ENCODE data around the gene MMP24.
A peak's percentile ranks its signal among the peaks of the same experiment; 100 is the strongest.

MMP24 gene

GRCh38 chr20:35216541-35216940 is 9.9 kb upstream of the MMP24 start:
- Histone ChIP-seq H3K27ac (ENCODE audit: low read depth, low read length) (no peak overlapping the region), H3K36me3 (ENCODE audit: control insufficient read depth in 1 of 2, insufficient read depth in 2 of 2, low read length in 2 of 2) (peaks cover 0 to 4% of the 10 kb centered on the region in 2 donors), H3K9ac (ENCODE audit: low read depth in 1 of 2, low read length in 2 of 2) (no peak overlapping the region), H3K9me3 (ENCODE audit: control insufficient read depth in 1 of 2, low read length in 2 of 2) (no peaks in the 10 kb centered on the region), H3K4me3 (ENCODE audit: low read depth in 1 of 2, low read length in 2 of 2) (no peak overlapping the region), H3K4me1 (ENCODE audit: control insufficient read depth in 1 of 2, insufficient read depth in 2 of 2, low read length in 2 of 2) (no peaks in the 10 kb centered on the region), H3K27me3 (ENCODE audit: control insufficient read depth in 1 of 2, insufficient read depth in 2 of 2, low read length in 2 of 2) (no peaks in the 10 kb centered on the region)

GRCh38 chr20:35223941-35224340 is 2.5 kb upstream of the MMP24 start:
- Histone ChIP-seq H3K9ac (ENCODE audit: low read depth in 1 of 2, low read length in 2 of 2) (no peak overlapping the region), H3K9me3 (ENCODE audit: control insufficient read depth in 1 of 2, low read length in 2 of 2) (no peaks in the 10 kb centered on the region), H3K4me1 (ENCODE audit: control insufficient read depth in 1 of 2, insufficient read depth in 2 of 2, low read length in 2 of 2) (peaks cover 0 to 3% of the 10 kb centered on the region in 2 donors), H3K27me3 (ENCODE audit: control insufficient read depth in 1 of 2, insufficient read depth in 2 of 2, low read length in 2 of 2) (peaks cover 11% of the 10 kb centered on the region in 2 donors), H3K4me3 (ENCODE audit: low read depth in 1 of 2, low read length in 2 of 2) (no peak overlapping the region), H3K36me3 (ENCODE audit: control insufficient read depth in 1 of 2, insufficient read depth in 2 of 2, low read length in 2 of 2) (no peaks in the 10 kb centered on the region), H3K27ac (ENCODE audit: low read depth, low read length) (no peak overlapping the region)

GRCh38 chr20:35224536-35224935 is 2.0 kb upstream of the MMP24 start:
- Histone ChIP-seq H3K27ac (ENCODE audit: low read depth, low read length) (no peak overlapping the region), H3K9me3 (ENCODE audit: control insufficient read depth in 1 of 2, low read length in 2 of 2) (no peaks in the 10 kb centered on the region), H3K36me3 (ENCODE audit: control insufficient read depth in 1 of 2, insufficient read depth in 2 of 2, low read length in 2 of 2) (no peaks in the 10 kb centered on the region), H3K9ac (ENCODE audit: low read depth in 1 of 2, low read length in 2 of 2) (no peak overlapping the region), H3K27me3 (ENCODE audit: control insufficient read depth in 1 of 2, insufficient read depth in 2 of 2, low read length in 2 of 2) (peaks cover 11% of the 10 kb centered on the region in 2 donors), H3K4me1 (ENCODE audit: control insufficient read depth in 1 of 2, insufficient read depth in 2 of 2, low read length in 2 of 2) (peaks cover 0 to 3% of the 10 kb centered on the region in 2 donors), H3K4me3 (ENCODE audit: low read depth in 1 of 2, low read length in 2 of 2) (no peak overlapping the region)

DNA sequence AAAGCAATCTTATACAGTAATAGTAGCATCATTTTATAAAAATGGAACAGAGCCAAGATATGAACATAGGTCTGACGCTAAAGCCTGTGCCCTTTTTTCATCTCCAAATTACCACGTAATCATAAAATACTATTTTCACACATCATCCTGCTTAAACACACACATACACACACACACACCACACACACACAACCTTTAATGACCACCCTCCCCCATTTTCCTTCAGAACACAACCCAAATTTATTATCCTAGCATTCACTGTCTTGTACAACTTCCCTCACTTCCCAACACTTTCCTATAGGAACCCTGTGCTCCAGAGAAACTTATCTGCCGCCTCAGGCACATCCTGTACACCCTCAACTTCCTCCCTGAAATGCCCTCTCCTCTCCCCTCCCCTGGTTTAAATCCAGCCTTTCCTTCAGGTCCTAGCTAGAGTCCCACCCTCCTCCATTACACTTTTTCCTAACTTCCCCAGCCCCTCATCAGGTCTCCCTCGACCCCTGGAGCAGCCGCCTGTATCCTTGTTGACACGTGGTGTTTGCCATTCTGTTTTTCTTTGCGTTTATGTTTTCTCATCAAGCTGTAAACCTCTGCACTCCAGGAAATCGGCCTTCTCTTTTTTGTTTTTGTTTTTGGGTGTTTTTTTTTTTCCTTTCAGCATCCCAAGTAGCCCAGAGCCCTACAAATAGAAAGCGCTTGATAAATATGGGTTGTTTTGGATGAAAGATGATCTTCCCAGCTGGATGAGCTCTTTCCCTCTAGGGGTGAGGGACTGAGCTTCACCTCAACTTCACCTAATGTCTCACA is 968 bp upstream of the MMP24 start:
- Histone ChIP-seq H3K27me3 (ENCODE audit: control insufficient read depth in 1 of 2, insufficient read depth in 2 of 2, low read length in 2 of 2) (peaks cover 11% of the 10 kb centered on the region in 2 donors), H3K27ac (ENCODE audit: low read depth, low read length) (no peak overlapping the region), H3K4me3 (ENCODE audit: low read depth in 1 of 2, low read length in 2 of 2) (no peak overlapping the region), H3K36me3 (ENCODE audit: control insufficient read depth in 1 of 2, insufficient read depth in 2 of 2, low read length in 2 of 2) (no peaks in the 10 kb centered on the region), H3K4me1 (ENCODE audit: control insufficient read depth in 1 of 2, insufficient read depth in 2 of 2, low read length in 2 of 2) (peaks cover 0 to 3% of the 10 kb centered on the region in 2 donors), H3K9me3 (ENCODE audit: control insufficient read depth in 1 of 2, low read length in 2 of 2) (no peaks in the 10 kb centered on the region), H3K9ac (ENCODE audit: low read depth in 1 of 2, low read length in 2 of 2) (no peak overlapping the region)

DNA sequence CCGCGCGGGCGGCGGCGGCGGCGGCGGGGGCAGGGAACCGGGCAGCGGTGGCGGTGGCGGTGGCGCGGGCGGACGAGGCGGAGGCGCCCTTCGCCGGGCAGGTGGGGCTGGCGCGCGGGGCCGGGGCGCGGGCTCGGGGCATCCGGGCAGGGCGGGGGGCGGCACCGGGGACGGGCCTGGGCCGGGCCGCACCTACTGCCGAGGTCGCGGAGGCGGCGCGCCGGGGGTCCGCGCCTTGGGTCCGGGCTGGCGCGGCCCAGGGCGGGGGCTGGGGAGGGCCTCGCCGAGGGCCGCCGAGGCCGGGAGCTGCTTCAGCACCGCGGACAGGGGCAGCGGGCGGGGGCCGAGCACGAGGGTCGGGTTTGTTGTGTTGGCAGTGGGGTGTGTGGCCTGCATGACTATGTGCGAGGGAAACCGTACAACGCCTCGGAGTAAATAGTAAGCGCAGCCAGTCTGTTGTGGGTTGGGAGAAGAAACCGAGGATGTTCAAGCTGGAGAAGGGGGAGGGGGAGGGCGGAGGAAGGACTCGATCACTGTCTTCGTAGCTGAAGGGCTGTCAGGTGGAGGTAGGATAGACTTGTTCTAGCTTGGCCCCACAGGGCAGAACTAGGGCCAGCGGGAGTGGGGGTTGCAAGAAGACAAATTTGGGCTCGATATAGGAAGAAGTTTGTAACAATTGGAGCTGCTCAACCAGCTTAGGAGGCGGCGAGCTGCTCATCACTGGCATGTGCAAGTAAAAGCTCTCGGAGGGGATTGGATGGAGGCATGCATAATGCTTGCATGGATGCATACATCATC is 593 bp downstream of the MMP24 start:
- H3K27me3 ChIP-seq (ENCODE audit: control insufficient read depth in 1 of 2, insufficient read depth in 2 of 2, low read length in 2 of 2), result peaks cover 11% of the 10 kb centered on the region in 2 donors

GRCh38 chr20:35232575-35232974 is 6.1 kb downstream of the MMP24 start:
- Histone ChIP-seq H3K36me3 (ENCODE audit: control insufficient read depth in 1 of 2, insufficient read depth in 2 of 2, low read length in 2 of 2) (no peaks in the 10 kb centered on the region), H3K27me3 (ENCODE audit: control insufficient read depth in 1 of 2, insufficient read depth in 2 of 2, low read length in 2 of 2) (peaks cover 0 to 5% of the 10 kb centered on the region in 2 donors), H3K9ac (ENCODE audit: low read depth in 1 of 2, low read length in 2 of 2) (no peak overlapping the region), H3K4me1 (ENCODE audit: control insufficient read depth in 1 of 2, insufficient read depth in 2 of 2, low read length in 2 of 2) (no peaks in the 10 kb centered on the region), H3K27ac (ENCODE audit: low read depth, low read length) (no peak overlapping the region), H3K9me3 (ENCODE audit: control insufficient read depth in 1 of 2, low read length in 2 of 2) (no peaks in the 10 kb centered on the region), H3K4me3 (ENCODE audit: low read depth in 1 of 2, low read length in 2 of 2) (no peak overlapping the region)

More for the DNA sequence above, 593 bp downstream of the MMP24 start:
- peak overlapping the region; percentile 11 to 48 for H3K4me3 ChIP-seq (ENCODE audit: low read depth in 1 of 2, low read length in 2 of 2)
- no peak overlapping the region for H3K9ac ChIP-seq (ENCODE audit: low read depth in 1 of 2, low read length in 2 of 2)
- H3K36me3 ChIP-seq (ENCODE audit: control insufficient read depth in 1 of 2, insufficient read depth in 2 of 2, low read length in 2 of 2), result no peaks in the 10 kb centered on the region
- H3K4me1 ChIP-seq (ENCODE audit: control insufficient read depth in 1 of 2, insufficient read depth in 2 of 2, low read length in 2 of 2), result peaks cover 0 to 3% of the 10 kb centered on the region in 2 donors
- H3K27ac ChIP-seq (ENCODE audit: low read depth, low read length), result no peak overlapping the region
- H3K9me3 ChIP-seq (ENCODE audit: control insufficient read depth in 1 of 2, low read length in 2 of 2), result no peaks in the 10 kb centered on the region

DNA sequence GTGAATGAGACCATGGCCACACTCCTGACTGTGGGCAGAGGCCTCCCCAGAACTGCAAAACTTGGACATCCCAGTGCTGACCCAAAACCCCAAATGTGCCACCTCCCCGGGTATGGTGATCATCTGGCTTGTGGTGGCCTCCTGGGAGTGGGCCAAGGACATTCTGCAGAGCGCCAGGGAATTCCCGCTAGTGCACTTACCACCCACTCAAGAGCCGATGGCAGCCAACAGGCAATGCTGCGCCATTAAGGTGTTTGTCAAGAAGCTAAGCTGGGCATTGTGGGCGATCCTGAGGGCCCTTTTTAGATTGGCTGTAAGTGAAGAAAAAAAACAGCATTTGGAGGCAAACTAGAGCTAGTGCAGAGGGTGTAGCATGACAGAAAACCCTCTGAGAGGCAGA is 9.4 kb downstream of the MMP24 start:
- H3K4me3 ChIP-seq (ENCODE audit: low read depth in 1 of 2, low read length in 2 of 2), result no peak overlapping the region
- H3K27ac ChIP-seq (ENCODE audit: low read depth, low read length), result no peak overlapping the region
- no peaks in the 10 kb centered on the region for H3K27me3 ChIP-seq (ENCODE audit: control insufficient read depth in 1 of 2, insufficient read depth in 2 of 2, low read length in 2 of 2)
- no peaks in the 10 kb centered on the region for H3K9me3 ChIP-seq (ENCODE audit: control insufficient read depth in 1 of 2, low read length in 2 of 2)
- no peaks in the 10 kb centered on the region for H3K36me3 ChIP-seq (ENCODE audit: control insufficient read depth in 1 of 2, insufficient read depth in 2 of 2, low read length in 2 of 2)
- no peak overlapping the region for H3K9ac ChIP-seq (ENCODE audit: low read depth in 1 of 2, low read length in 2 of 2)
- H3K4me1 ChIP-seq (ENCODE audit: control insufficient read depth in 1 of 2, insufficient read depth in 2 of 2, low read length in 2 of 2), result no peaks in the 10 kb centered on the region

DNA sequence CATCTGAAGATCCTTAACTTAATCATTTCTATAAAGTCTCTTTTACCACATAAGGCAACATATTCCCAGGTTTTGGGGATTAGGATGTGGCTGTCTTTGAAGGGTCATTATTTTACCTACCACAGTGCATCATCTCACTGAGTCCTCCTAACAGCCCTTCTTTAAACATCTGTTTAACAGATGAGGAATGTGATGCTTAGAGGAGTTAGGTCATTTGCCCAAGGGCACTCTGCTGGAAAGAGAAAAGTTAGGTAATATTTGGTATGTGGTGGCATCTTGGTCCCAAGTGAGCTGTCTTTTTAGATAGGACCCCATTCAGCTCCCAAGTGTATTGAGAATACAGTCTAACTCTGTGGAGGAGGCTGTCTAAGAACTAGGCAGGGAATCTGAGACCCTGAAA is 11.0 kb downstream of the MMP24 start:
- no peaks in the 10 kb centered on the region for H3K27me3 ChIP-seq (ENCODE audit: control insufficient read depth in 1 of 2, insufficient read depth in 2 of 2, low read length in 2 of 2)
- H3K36me3 ChIP-seq (ENCODE audit: control insufficient read depth in 1 of 2, insufficient read depth in 2 of 2, low read length in 2 of 2), result no peaks in the 10 kb centered on the region
- H3K9ac ChIP-seq (ENCODE audit: low read depth in 1 of 2, low read length in 2 of 2), result no peak overlapping the region

GRCh38 chr20:35238170-35238569 is 11.7 kb downstream of the MMP24 start:
- no peak overlapping the region for H3K4me3 ChIP-seq (ENCODE audit: low read depth in 1 of 2, low read length in 2 of 2)
- no peak overlapping the region for H3K9ac ChIP-seq (ENCODE audit: low read depth in 1 of 2, low read length in 2 of 2)
- no peak overlapping the region for H3K27ac ChIP-seq (ENCODE audit: low read depth, low read length)
- no peaks in the 10 kb centered on the region for H3K36me3 ChIP-seq (ENCODE audit: control insufficient read depth in 1 of 2, insufficient read depth in 2 of 2, low read length in 2 of 2)
- H3K27me3 ChIP-seq (ENCODE audit: control insufficient read depth in 1 of 2, insufficient read depth in 2 of 2, low read length in 2 of 2), result no peaks in the 10 kb centered on the region
- H3K4me1 ChIP-seq (ENCODE audit: control insufficient read depth in 1 of 2, insufficient read depth in 2 of 2, low read length in 2 of 2), result no peaks in the 10 kb centered on the region
- H3K9me3 ChIP-seq (ENCODE audit: control insufficient read depth in 1 of 2, low read length in 2 of 2), result no peaks in the 10 kb centered on the region

More for the DNA sequence above, 11.0 kb downstream of the MMP24 start:
- Histone ChIP-seq H3K4me3 (ENCODE audit: low read depth in 1 of 2, low read length in 2 of 2) (no peak overlapping the region), H3K4me1 (ENCODE audit: control insufficient read depth in 1 of 2, insufficient read depth in 2 of 2, low read length in 2 of 2) (no peaks in the 10 kb centered on the region), H3K27ac (ENCODE audit: low read depth, low read length) (no peak overlapping the region), H3K9me3 (ENCODE audit: control insufficient read depth in 1 of 2, low read length in 2 of 2) (no peaks in the 10 kb centered on the region)

- no peaks in the 10 kb centered on the region for H3K9me3 ChIP-seq (ENCODE audit: control insufficient read depth in 1 of 2, low read length in 2 of 2)
- no peak overlapping the region for H3K9ac ChIP-seq (ENCODE audit: low read depth in 1 of 2, low read length in 2 of 2)
- no peak overlapping the region for H3K27ac ChIP-seq (ENCODE audit: low read depth, low read length)
- H3K4me1 ChIP-seq (ENCODE audit: control insufficient read depth in 1 of 2, insufficient read depth in 2 of 2, low read length in 2 of 2), result no peaks in the 10 kb centered on the region
- no peaks in the 10 kb centered on the region for H3K27me3 ChIP-seq (ENCODE audit: control insufficient read depth in 1 of 2, insufficient read depth in 2 of 2, low read length in 2 of 2)
- H3K36me3 ChIP-seq (ENCODE audit: control insufficient read depth in 1 of 2, insufficient read depth in 2 of 2, low read length in 2 of 2), result no peaks in the 10 kb centered on the region
- no peak overlapping the region for H3K4me3 ChIP-seq (ENCODE audit: low read depth in 1 of 2, low read length in 2 of 2)
These were observed 12.2 kb downstream of the MMP24 start for GRCh38 chr20:35238735-35239134.

Data from duodenal mucosa (tissue), 2 donors.